ENCODE data around the gene KRT15. TPM values are rescaled to one million over a fixed set of nuclear protein-coding genes. Genes with fewer than 3 reads are reported as not detected.
A peak's percentile ranks its signal among the peaks of the same experiment; 100 is the strongest.

Gene KRT15
- polyA plus RNA-seq, 1 donor (not counting 4 experiments of a cell fraction or from before 2014, with no cell fraction given) = 729 TPM

- H4K20me1 ChIP-seq (ENCODE audit: control insufficient read depth, extremely low read depth, insufficient read depth, low read length) = no peaks in the 10 kb centered on the region
- no peak overlapping the region for H2AFZ ChIP-seq (ENCODE audit: control insufficient read depth, low read length)
- peaks cover 73% of the 10 kb centered on the region for H3K4me1 ChIP-seq (ENCODE audit: control insufficient read depth, extremely low read depth, insufficient read depth, low read length)
- DNase-seq (ENCODE audit: low read depth, low spot score) (no peak), FAIRE-seq (no peak)
- no peaks in the 10 kb centered on the region for H3K79me2 ChIP-seq (ENCODE audit: control insufficient read depth, insufficient read depth, low read length)
- no peaks in the 10 kb centered on the region for H3K9me1 ChIP-seq (ENCODE audit: control insufficient read depth, extremely low read depth, insufficient read depth, low read length)
- dilution Hi-C loops (cut with MboI; ENCODE audit: extremely low pct_ligation_motif_present, low sequenced_read_pairs) = no loop called here
- H3K9ac ChIP-seq (ENCODE audit: control insufficient read depth, extremely low read depth, insufficient read depth, low read length) = peak overlapping the region; percentile 60
- H3K27ac ChIP-seq (ENCODE audit: control insufficient read depth, insufficient read depth, low read length) = peak overlapping the region; percentile 82
- no peak for TF ChIP-seq EZH2 (IDR thresholded peaks at IDR 0.05; ENCODE audit: low read length)
- H3K4me3 ChIP-seq (ENCODE audit: control insufficient read depth in 2 of 3, extremely low read depth in 1 of 3, insufficient read depth in 2 of 3, low read depth in 1 of 3, low read length in 3 of 3) = peak overlapping the region in 2 of 3 experiments; percentile 11
- peak overlapping the region; percentile 78 for H3K4me2 ChIP-seq (ENCODE audit: control insufficient read depth, extremely low read depth, insufficient read depth, low read depth, low read length)
- H3K36me3 ChIP-seq (ENCODE audit: control insufficient read depth in 2 of 2, extremely low read depth in 1 of 2, insufficient read depth in 2 of 2, low read length in 2 of 2) = peaks cover 0 to 13% of the 10 kb centered on the region in 2 experiments
- H3K9me3 ChIP-seq (ENCODE audit: control insufficient read depth, low read depth, low read length) = no peaks in the 10 kb centered on the region
- peaks cover 4% of the 10 kb centered on the region for H3K27me3 ChIP-seq (ENCODE audit: control insufficient read depth, extremely low read depth, insufficient read depth, low read length)
Observed at GRCh38 chr17:41519501-41520224, 973 bp upstream of the KRT15 start.

GRCh38 chr17:41518031-41518430 lies 659 bp downstream of the KRT15 start:
- Histone ChIP-seq H3K27me3 (ENCODE audit: control insufficient read depth, extremely low read depth, insufficient read depth, low read length) (peaks cover 4% of the 10 kb centered on the region), H3K4me1 (ENCODE audit: control insufficient read depth, extremely low read depth, insufficient read depth, low read length) (peaks cover 80% of the 10 kb centered on the region), H4K20me1 (ENCODE audit: control insufficient read depth, extremely low read depth, insufficient read depth, low read length) (no peaks in the 10 kb centered on the region), H3K27ac (ENCODE audit: control insufficient read depth, insufficient read depth, low read length) (no peak overlapping the region), H3K4me3 (ENCODE audit: control insufficient read depth in 2 of 3, extremely low read depth in 1 of 3, insufficient read depth in 2 of 3, low read depth in 1 of 3, low read length in 3 of 3) (peak overlapping the region in 2 of 3 experiments; percentile 33 to 58), H3K9me3 (ENCODE audit: control insufficient read depth, low read depth, low read length) (no peaks in the 10 kb centered on the region), H3K9me1 (ENCODE audit: control insufficient read depth, extremely low read depth, insufficient read depth, low read length) (no peaks in the 10 kb centered on the region), H3K79me2 (ENCODE audit: control insufficient read depth, insufficient read depth, low read length) (no peaks in the 10 kb centered on the region), H3K4me2 (ENCODE audit: control insufficient read depth, extremely low read depth, insufficient read depth, low read depth, low read length) (peak overlapping the region; percentile 78), H3K36me3 (ENCODE audit: control insufficient read depth in 2 of 2, extremely low read depth in 1 of 2, insufficient read depth in 2 of 2, low read length in 2 of 2) (peaks cover 0 to 13% of the 10 kb centered on the region in 2 experiments), H2AFZ (ENCODE audit: control insufficient read depth, low read length) (no peak overlapping the region), H3K9ac (ENCODE audit: control insufficient read depth, extremely low read depth, insufficient read depth, low read length) (no peak overlapping the region)
- TF ChIP-seq EZH2 (IDR thresholded peaks at IDR 0.05; ENCODE audit: low read length) = no peak
- TF ChIP-seq CTCF (optimal IDR thresholded peaks at IDR 0.05 in 1 of 3, IDR thresholded peaks at IDR 0.05 in 1 of 3, conservative IDR thresholded peaks at IDR 0.05 in 1 of 3; ENCODE audit: extremely low read depth in 1 of 3, insufficient read depth in 2 of 3, low read length in 3 of 3) = no peak
- FAIRE-seq (peak; percentile 62), DNase-seq (ENCODE audit: low read depth, low spot score) (no peak)
- dilution Hi-C loops (cut with MboI; ENCODE audit: extremely low pct_ligation_motif_present, low sequenced_read_pairs) = no loop called here
